ENCODE data around the gene TTLL8.

The TTLL8 gene

DNA sequence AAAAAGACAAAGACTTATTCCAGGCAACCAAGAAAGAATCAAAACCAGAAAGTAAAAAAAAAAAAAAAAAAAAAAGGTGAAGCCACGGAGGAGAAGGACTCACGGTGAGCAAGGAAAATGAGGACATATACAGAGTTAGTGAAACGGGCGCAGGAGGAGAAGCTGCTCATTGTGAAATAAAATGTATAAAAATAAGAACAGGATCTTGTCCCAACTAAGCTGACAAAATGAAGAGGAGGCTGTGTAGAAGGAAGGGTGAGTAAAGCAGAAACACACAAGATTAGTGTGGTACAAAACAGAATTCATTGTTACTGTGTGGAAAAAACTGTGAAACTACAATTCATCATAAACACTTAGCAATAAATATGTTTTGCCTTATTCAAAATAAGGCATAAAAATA is 53.2 kb downstream of the TTLL8 start:
- TF ChIP-seq BHLHE40 (IDR thresholded peaks at IDR 0.05; ENCODE audit: borderline replicate concordance) = no peak
- TF ChIP-seq CTBP1 (IDR thresholded peaks at IDR 0.05; ENCODE audit: borderline replicate concordance) = no peak
- TF ChIP-seq FOXK2 (IDR thresholded peaks at IDR 0.05) = no peak
- no peak for TF ChIP-seq ELF4 (IDR thresholded peaks at IDR 0.05)
- no peak for TF ChIP-seq TARDBP (IDR thresholded peaks at IDR 0.05)
- TF ChIP-seq SP1 (IDR thresholded peaks at IDR 0.05) = no peak
- no peak for TF ChIP-seq LEF1 (IDR thresholded peaks at IDR 0.05; ENCODE audit: borderline replicate concordance)
- no peak for TF ChIP-seq SUZ12 (IDR thresholded peaks at IDR 0.05)
- TF ChIP-seq FOXA1 (IDR thresholded peaks at IDR 0.05) = no peak
- no peak for TF ChIP-seq ZNF384 (IDR thresholded peaks at IDR 0.05)
- TF ChIP-seq NFRKB (IDR thresholded peaks at IDR 0.05) = no peak
- no peak for TF ChIP-seq HDGF (IDR thresholded peaks at IDR 0.05; ENCODE audit: borderline replicate concordance)
- TF ChIP-seq ARNT (IDR thresholded peaks at IDR 0.05) = no peak
- TF ChIP-seq PKNOX1 (IDR thresholded peaks at IDR 0.05) = no peak
- no peak for TF ChIP-seq FOXM1 (IDR thresholded peaks at IDR 0.05; ENCODE audit: borderline replicate concordance)
- no peak for TF ChIP-seq L3MBTL2 (conservative IDR thresholded peaks at IDR 0.05)
- ChIA-PET POLR2A (no interaction called here), CTCF (no interaction called here)

DNA sequence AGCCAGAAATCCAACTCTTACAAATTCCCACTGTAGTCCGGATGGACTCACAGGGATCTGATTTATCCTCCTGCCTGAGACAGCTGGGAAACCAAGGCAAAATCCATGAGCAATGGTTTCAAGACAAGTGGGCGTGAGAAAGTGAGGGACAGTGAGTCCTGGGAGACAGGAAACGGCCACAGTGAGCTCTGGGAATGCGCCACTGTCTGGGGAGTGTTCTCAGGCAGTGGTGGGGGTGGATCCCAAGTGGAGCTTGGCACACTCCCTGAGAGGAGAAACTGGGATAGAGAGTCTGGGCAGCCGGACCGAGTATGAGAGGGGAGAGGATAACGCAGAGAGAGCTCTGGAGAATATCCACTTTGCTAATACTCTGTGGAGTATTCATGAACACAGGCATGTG is 55.3 kb downstream of the TTLL8 start:
- TF ChIP-seq PKNOX1 (IDR thresholded peaks at IDR 0.05) (no peak), TARDBP (IDR thresholded peaks at IDR 0.05) (no peak), LEF1 (IDR thresholded peaks at IDR 0.05; ENCODE audit: borderline replicate concordance) (no peak)
- POLR2A ChIA-PET = no interaction called here
- CTCF ChIA-PET = no interaction called here
- peak; percentile 2 for DNase-seq (ENCODE audit: extremely low spot score)

More for the DNA sequence above, 53.2 kb downstream of the TTLL8 start:
- DNase-seq (ENCODE audit: extremely low spot score) = no peak

- TF ChIP-seq ARNT (IDR thresholded peaks at IDR 0.05) (no peak), TARDBP (IDR thresholded peaks at IDR 0.05) (no peak), L3MBTL2 (conservative IDR thresholded peaks at IDR 0.05) (no peak), SUZ12 (IDR thresholded peaks at IDR 0.05) (no peak)
- CTCF ChIA-PET = no interaction called here
- peak; percentile 12 for DNase-seq (ENCODE audit: extremely low spot score)
Measured at GRCh38 chr22:50001388-50002231, 56.5 kb downstream of the TTLL8 start.

GRCh38 chr22:50000587-50001387 is 57.3 kb downstream of the TTLL8 start:
- POLR2A ChIA-PET = no interaction called here
- DNase-seq (ENCODE audit: extremely low spot score) = peak; percentile 6
- CTCF ChIA-PET = interaction anchor here (0.6 kb wide), 1 partner anchor 26 kb away, joined by 3 read pairs; no protein-coding TSS in a partner anchor
- TF ChIP-seq TARDBP (IDR thresholded peaks at IDR 0.05) (no peak), ELF4 (IDR thresholded peaks at IDR 0.05) (no peak), L3MBTL2 (conservative IDR thresholded peaks at IDR 0.05) (no peak), SUZ12 (IDR thresholded peaks at IDR 0.05) (no peak), FOXM1 (IDR thresholded peaks at IDR 0.05; ENCODE audit: borderline replicate concordance) (no peak), SP1 (IDR thresholded peaks at IDR 0.05) (no peak), ZNF384 (IDR thresholded peaks at IDR 0.05) (no peak), LEF1 (IDR thresholded peaks at IDR 0.05; ENCODE audit: borderline replicate concordance) (no peak), PKNOX1 (IDR thresholded peaks at IDR 0.05) (no peak), BHLHE40 (IDR thresholded peaks at IDR 0.05; ENCODE audit: borderline replicate concordance) (no peak), FOXK2 (IDR thresholded peaks at IDR 0.05) (no peak), NFRKB (IDR thresholded peaks at IDR 0.05) (no peak), CTBP1 (IDR thresholded peaks at IDR 0.05; ENCODE audit: borderline replicate concordance) (no peak), FOXA1 (IDR thresholded peaks at IDR 0.05) (no peak), ARNT (IDR thresholded peaks at IDR 0.05) (no peak), HDGF (IDR thresholded peaks at IDR 0.05; ENCODE audit: borderline replicate concordance) (no peak)

More at GRCh38 chr22:50001388-50002231, 56.5 kb downstream of the TTLL8 start:
- POLR2A ChIA-PET = no interaction called here

- POLR2A ChIA-PET = no interaction called here
- DNase-seq (ENCODE audit: extremely low spot score) = peak; percentile 7
- CTCF ChIA-PET = interaction anchor here (0.6 kb wide), 1 partner anchor 27 kb away, joined by 3 read pairs; no protein-coding TSS in a partner anchor
- TF ChIP-seq FOXM1 (IDR thresholded peaks at IDR 0.05; ENCODE audit: borderline replicate concordance) (no peak), FOXA1 (IDR thresholded peaks at IDR 0.05) (no peak), SUZ12 (IDR thresholded peaks at IDR 0.05) (no peak), FOXK2 (IDR thresholded peaks at IDR 0.05) (no peak), CTBP1 (IDR thresholded peaks at IDR 0.05; ENCODE audit: borderline replicate concordance) (no peak), LEF1 (IDR thresholded peaks at IDR 0.05; ENCODE audit: borderline replicate concordance) (no peak), PKNOX1 (IDR thresholded peaks at IDR 0.05) (no peak), SP1 (IDR thresholded peaks at IDR 0.05) (no peak), NFRKB (IDR thresholded peaks at IDR 0.05) (no peak), TARDBP (IDR thresholded peaks at IDR 0.05) (no peak), HDGF (IDR thresholded peaks at IDR 0.05; ENCODE audit: borderline replicate concordance) (no peak), L3MBTL2 (conservative IDR thresholded peaks at IDR 0.05) (no peak), ZNF384 (IDR thresholded peaks at IDR 0.05) (no peak), BHLHE40 (IDR thresholded peaks at IDR 0.05; ENCODE audit: borderline replicate concordance) (no peak), ARNT (IDR thresholded peaks at IDR 0.05) (no peak), ELF4 (IDR thresholded peaks at IDR 0.05) (no peak)
Measured at GRCh38 chr22:49999946-50000586, 58.0 kb downstream of the TTLL8 start.
